ENCODE measurements around the gene SYP.

SYP gene

DNA sequence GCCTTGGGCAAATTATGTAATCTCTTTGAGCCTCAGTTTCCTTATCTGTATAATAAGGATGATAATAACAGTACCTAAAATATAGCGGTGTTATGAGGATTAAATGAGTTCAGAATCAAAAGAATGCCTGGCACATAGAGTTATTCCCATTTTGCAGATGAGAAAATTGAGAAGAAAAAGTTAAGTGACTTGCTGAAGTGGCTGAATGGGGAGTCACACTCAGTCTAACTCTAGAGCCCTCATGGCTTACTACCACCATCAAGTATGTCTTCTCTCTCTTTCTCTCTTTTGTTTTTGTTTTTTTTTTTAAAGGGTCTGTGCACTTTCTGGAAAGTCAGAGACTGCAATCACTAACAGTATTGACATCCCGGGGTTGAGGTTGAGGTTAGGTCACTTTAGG is 32.5 kb upstream of the SYP start:
- Mint-ChIP-seq H3K4me1 (ENCODE audit: low read depth) (peaks cover 34% of the 10 kb centered on the region), H3K4me3 (no peak overlapping the region), H3K9me3 (no peaks in the 10 kb centered on the region), H3K27ac (peak overlapping the region; percentile 30), H3K27me3 (peaks cover 4% of the 10 kb centered on the region), H3K36me3 (ENCODE audit: low read depth) (peaks cover 9% of the 10 kb centered on the region)
- intact Hi-C loops (cut with micrococcal nuclease) = no loop called here

GRCh38 chrX:49231333-49232000 is 31.5 kb upstream of the SYP start:
- H3K27me3 Mint-ChIP-seq = peaks cover 6% of the 10 kb centered on the region
- peaks cover 24% of the 10 kb centered on the region for H3K4me1 Mint-ChIP-seq (ENCODE audit: low read depth)
- H3K4me3 Mint-ChIP-seq = peak overlapping the region; percentile 72
- intact Hi-C loops (cut with micrococcal nuclease) = loop anchor here (2.0 kb wide), 1 partner anchor 37 kb away; the partner anchor contains the start of gene PPP1R3F
- H3K27ac Mint-ChIP-seq = peak overlapping the region; percentile 87
- no peaks in the 10 kb centered on the region for H3K9me3 Mint-ChIP-seq
- peaks cover 9% of the 10 kb centered on the region for H3K36me3 Mint-ChIP-seq (ENCODE audit: low read depth)

DNA sequence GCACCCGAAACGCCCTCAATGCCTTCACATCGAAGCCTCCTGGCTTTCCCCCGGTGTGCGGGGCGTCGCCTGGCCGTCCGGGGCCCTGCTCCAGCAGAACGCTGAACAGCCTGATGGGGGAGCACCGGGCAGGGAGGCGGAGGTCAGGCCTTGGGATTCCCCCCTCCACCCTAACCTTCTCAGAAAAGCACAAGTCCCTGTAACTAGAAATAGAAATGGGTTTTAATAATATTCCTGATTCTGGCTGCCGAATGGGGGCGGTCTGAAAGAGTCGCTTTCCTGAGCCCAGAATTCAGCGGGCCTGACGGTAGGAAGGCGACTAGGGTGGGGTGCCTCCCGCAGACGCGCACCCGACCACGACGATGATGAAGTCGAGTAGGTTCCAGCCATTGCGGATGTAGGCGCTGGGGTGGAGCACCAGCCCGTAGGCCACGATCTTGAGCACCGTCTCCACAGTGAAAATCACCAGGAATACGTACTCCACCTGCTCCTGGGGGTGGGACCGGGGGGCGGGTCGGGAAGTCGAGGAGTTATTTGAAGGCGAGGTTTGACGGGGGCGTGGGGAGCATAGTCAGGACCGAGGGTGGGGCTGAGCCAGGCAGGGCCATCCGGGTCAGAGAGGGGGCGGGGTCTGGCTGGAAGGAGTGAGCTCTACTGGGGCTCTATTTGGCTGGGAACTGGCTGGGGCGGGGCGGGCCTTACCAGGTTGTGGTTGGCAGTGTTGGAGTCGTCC is 30.7 kb upstream of the SYP start:
- Mint-ChIP-seq H3K4me3 (peak overlapping the region; percentile 72), H3K27me3 (peaks cover 13% of the 10 kb centered on the region), H3K27ac (peak overlapping the region; percentile 87), H3K36me3 (ENCODE audit: low read depth) (peaks cover 6% of the 10 kb centered on the region), H3K9me3 (no peaks in the 10 kb centered on the region), H3K4me1 (ENCODE audit: low read depth) (peaks cover 24% of the 10 kb centered on the region)
- intact Hi-C loops (cut with micrococcal nuclease) = loop anchor here (2.0 kb wide), 1 partner anchor 38 kb away; the partner anchor contains the start of gene PPP1R3F

DNA sequence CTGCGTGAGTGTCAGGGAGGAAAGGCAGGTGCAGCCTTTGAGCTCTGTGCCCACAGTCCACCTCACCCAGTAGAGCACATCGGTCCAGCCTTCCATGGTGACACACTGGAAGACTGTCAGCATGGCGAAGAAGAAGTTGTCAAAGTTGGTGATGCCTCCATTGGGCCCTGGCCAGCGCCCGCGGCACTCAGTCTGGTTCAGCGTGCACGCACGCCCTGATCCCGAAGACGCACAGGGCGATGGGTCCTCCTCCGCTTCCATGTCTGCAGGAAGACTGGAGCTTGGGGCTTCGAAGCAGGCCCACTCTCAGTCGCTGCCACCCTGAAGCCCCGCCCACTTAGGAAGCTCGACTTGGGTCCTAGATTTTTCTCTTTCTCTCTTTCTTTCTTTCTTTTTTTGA is 28.2 kb upstream of the SYP start:
- intact Hi-C loops (cut with micrococcal nuclease) = no loop called here
- H3K9me3 Mint-ChIP-seq = no peaks in the 10 kb centered on the region
- peaks cover 23% of the 10 kb centered on the region for H3K27me3 Mint-ChIP-seq
- no peak overlapping the region for H3K27ac Mint-ChIP-seq
- peaks cover 24% of the 10 kb centered on the region for H3K4me1 Mint-ChIP-seq (ENCODE audit: low read depth)
- H3K36me3 Mint-ChIP-seq (ENCODE audit: low read depth) = no peaks in the 10 kb centered on the region
- H3K4me3 Mint-ChIP-seq = no peak overlapping the region

GRCh38 chrX:49227726-49228125 is 27.7 kb upstream of the SYP start:
- intact Hi-C loops (cut with micrococcal nuclease) = no loop called here
- Mint-ChIP-seq H3K4me3 (no peak overlapping the region), H3K27ac (no peak overlapping the region), H3K4me1 (ENCODE audit: low read depth) (peaks cover 24% of the 10 kb centered on the region), H3K27me3 (peaks cover 24% of the 10 kb centered on the region), H3K36me3 (ENCODE audit: low read depth) (no peaks in the 10 kb centered on the region), H3K9me3 (no peaks in the 10 kb centered on the region)

GRCh38 chrX:49226946-49227345 is 27.0 kb upstream of the SYP start:
- H3K4me1 Mint-ChIP-seq (ENCODE audit: low read depth) = peaks cover 22% of the 10 kb centered on the region

DNA sequence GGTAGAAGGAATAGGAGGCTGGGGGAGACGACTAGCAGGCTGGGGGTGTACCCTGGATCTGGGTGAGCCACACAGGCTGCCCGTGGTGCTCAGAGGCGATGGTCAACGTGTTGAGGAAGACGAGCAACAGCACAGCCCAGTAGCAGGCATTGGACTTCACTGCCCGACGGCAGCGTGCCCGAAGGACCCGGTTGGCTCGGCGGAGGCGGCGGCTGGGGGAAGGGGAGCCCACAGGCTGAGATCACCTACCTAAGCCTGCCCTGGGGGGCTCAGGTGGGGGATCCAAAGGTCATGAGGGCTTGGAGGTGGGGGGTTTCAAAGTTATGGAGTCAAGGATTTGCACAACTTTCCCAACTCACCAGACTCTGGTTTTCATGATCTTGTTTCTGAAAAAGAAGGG is 25.9 kb upstream of the SYP start:
- H3K27me3 Mint-ChIP-seq = peaks cover 28% of the 10 kb centered on the region
- no peak overlapping the region for H3K4me3 Mint-ChIP-seq
- intact Hi-C loops (cut with micrococcal nuclease) = no loop called here
- no peak overlapping the region for H3K27ac Mint-ChIP-seq
- no peaks in the 10 kb centered on the region for H3K36me3 Mint-ChIP-seq (ENCODE audit: low read depth)
- H3K9me3 Mint-ChIP-seq = no peaks in the 10 kb centered on the region
- peaks cover 12% of the 10 kb centered on the region for H3K4me1 Mint-ChIP-seq (ENCODE audit: low read depth)

More at GRCh38 chrX:49226946-49227345, 27.0 kb upstream of the SYP start:
- Mint-ChIP-seq H3K27me3 (peaks cover 24% of the 10 kb centered on the region), H3K9me3 (no peaks in the 10 kb centered on the region), H3K27ac (no peak overlapping the region), H3K36me3 (ENCODE audit: low read depth) (no peaks in the 10 kb centered on the region), H3K4me3 (no peak overlapping the region)
- intact Hi-C loops (cut with micrococcal nuclease) = no loop called here

DNA sequence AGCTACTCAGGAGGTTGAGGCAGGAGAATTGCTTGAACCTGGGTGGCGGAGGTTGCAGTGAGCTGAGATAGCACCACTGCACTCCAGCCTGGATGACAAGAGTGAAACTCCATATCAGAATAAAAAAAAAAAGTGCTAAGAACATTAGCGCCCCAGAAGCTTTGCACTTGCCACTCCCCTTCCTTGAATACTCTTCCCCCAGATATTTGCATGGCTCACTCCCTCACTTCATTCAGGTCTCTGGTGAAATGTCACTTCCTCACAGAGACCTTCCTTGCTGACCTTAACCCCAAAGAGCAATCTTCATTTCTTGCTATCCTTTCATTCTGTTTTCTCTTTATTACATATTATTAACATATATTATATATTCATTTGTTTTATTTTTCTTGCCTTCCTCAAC is 21.9 kb upstream of the SYP start:
- peaks cover 8% of the 10 kb centered on the region for H3K4me1 Mint-ChIP-seq (ENCODE audit: low read depth)
- H3K27me3 Mint-ChIP-seq = peaks cover 24% of the 10 kb centered on the region
- H3K9me3 Mint-ChIP-seq = no peaks in the 10 kb centered on the region
- intact Hi-C loops (cut with micrococcal nuclease) = no loop called here
- no peaks in the 10 kb centered on the region for H3K36me3 Mint-ChIP-seq (ENCODE audit: low read depth)
- no peak overlapping the region for H3K27ac Mint-ChIP-seq
- no peak overlapping the region for H3K4me3 Mint-ChIP-seq

- Mint-ChIP-seq H3K36me3 (ENCODE audit: low read depth) (no peaks in the 10 kb centered on the region), H3K4me3 (no peak overlapping the region), H3K4me1 (ENCODE audit: low read depth) (peaks cover 8% of the 10 kb centered on the region), H3K9me3 (no peaks in the 10 kb centered on the region), H3K27me3 (peaks cover 12% of the 10 kb centered on the region), H3K27ac (no peak overlapping the region)
- intact Hi-C loops (cut with micrococcal nuclease) = no loop called here
These were observed 20.1 kb upstream of the SYP start for GRCh38 chrX:49220100-49220499.

DNA sequence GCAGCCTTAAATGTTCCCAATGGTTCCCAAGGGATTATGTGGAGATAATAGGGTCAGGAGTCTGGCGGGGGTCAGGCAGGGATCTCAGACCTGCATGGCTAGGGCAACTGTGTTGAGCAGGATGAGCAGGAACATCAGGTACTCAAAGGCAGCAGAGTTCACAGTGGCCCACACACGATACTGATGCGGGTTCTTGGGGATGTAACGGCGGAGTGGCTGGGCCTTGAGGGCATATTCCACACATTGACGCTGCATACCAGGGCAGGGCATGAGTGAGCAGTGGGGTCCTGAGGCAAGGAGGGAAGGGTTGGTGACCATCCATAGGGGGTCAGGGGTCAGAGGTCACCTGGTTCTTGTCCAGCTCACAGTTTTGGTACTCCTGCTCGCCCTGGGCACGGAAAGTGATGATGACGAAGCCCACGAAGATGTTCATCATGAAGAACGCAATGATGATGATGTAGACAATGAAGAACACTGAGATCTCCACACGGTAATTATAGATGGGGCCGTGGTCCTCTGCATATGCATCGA is 15.1 kb upstream of the SYP start:
- Mint-ChIP-seq H3K27ac (no peak overlapping the region), H3K36me3 (ENCODE audit: low read depth) (no peaks in the 10 kb centered on the region), H3K9me3 (no peaks in the 10 kb centered on the region), H3K27me3 (peaks cover 3% of the 10 kb centered on the region), H3K4me3 (no peak overlapping the region), H3K4me1 (ENCODE audit: low read depth) (peaks cover 8% of the 10 kb centered on the region)
- intact Hi-C loops (cut with micrococcal nuclease) = no loop called here

GRCh38 chrX:49214416-49214815 is 14.4 kb upstream of the SYP start:
- Mint-ChIP-seq H3K27ac (no peak overlapping the region), H3K27me3 (peaks cover 3% of the 10 kb centered on the region), H3K9me3 (no peaks in the 10 kb centered on the region), H3K4me3 (no peak overlapping the region), H3K36me3 (ENCODE audit: low read depth) (no peaks in the 10 kb centered on the region), H3K4me1 (ENCODE audit: low read depth) (peaks cover 3% of the 10 kb centered on the region)
- intact Hi-C loops (cut with micrococcal nuclease) = no loop called here

- H3K9me3 Mint-ChIP-seq = no peaks in the 10 kb centered on the region
- H3K27ac Mint-ChIP-seq = no peak overlapping the region
- H3K4me1 Mint-ChIP-seq (ENCODE audit: low read depth) = no peaks in the 10 kb centered on the region
- H3K36me3 Mint-ChIP-seq (ENCODE audit: low read depth) = no peaks in the 10 kb centered on the region
- intact Hi-C loops (cut with micrococcal nuclease) = no loop called here
- no peak overlapping the region for H3K4me3 Mint-ChIP-seq
- peaks cover 3% of the 10 kb centered on the region for H3K27me3 Mint-ChIP-seq
These were observed 12.9 kb upstream of the SYP start for GRCh38 chrX:49212861-49213260.

GRCh38 chrX:49212209-49212608 is 12.2 kb upstream of the SYP start:
- Mint-ChIP-seq H3K4me3 (no peak overlapping the region), H3K36me3 (ENCODE audit: low read depth) (no peaks in the 10 kb centered on the region), H3K9me3 (no peaks in the 10 kb centered on the region), H3K4me1 (ENCODE audit: low read depth) (no peaks in the 10 kb centered on the region), H3K27ac (no peak overlapping the region), H3K27me3 (peaks cover 3% of the 10 kb centered on the region)
- intact Hi-C loops (cut with micrococcal nuclease) = no loop called here

DNA sequence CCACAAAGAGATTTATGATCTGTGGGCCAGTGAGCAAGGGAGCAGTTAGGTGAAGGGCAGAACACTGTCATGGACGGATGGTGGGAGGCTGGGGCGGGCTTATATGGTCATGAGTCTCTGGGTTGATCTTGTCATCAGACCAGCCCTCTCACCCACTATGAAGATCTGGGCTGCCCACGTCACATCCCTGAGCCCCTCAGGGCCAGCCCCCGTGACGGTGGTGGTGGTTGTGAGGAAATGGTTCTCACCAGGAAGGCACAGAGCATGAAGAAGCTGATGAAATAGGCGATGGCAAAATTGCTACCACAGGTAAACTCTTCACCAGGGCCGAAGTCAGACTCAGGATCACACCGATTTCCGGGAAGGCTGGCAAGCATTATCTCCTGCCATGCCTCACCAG is 11.1 kb upstream of the SYP start:
- Mint-ChIP-seq H3K4me1 (ENCODE audit: low read depth) (no peaks in the 10 kb centered on the region), H3K4me3 (no peak overlapping the region), H3K36me3 (ENCODE audit: low read depth) (no peaks in the 10 kb centered on the region), H3K9me3 (no peaks in the 10 kb centered on the region), H3K27me3 (peaks cover 3% of the 10 kb centered on the region), H3K27ac (no peak overlapping the region)
- intact Hi-C loops (cut with micrococcal nuclease) = no loop called here
